HG03175 (cell line): ENCODE results near the gene HERC2.
"Not testable (repeated sequence)": the region's sequence is repeated elsewhere in the genome, so short reads cannot be mapped to it uniquely, and the experiment has no call there.

Experiments used
- ATAC-seq: cut with Tn5 transposase; IDR thresholded peaks from one replicate; pipeline ENCODE4 v1.9.1; 2021; ENCODE audit warnings: mild to moderate bottlenecking, moderate library complexity; ENCODE audit not compliant: unreplicated experiment

Gene HERC2, protein sequence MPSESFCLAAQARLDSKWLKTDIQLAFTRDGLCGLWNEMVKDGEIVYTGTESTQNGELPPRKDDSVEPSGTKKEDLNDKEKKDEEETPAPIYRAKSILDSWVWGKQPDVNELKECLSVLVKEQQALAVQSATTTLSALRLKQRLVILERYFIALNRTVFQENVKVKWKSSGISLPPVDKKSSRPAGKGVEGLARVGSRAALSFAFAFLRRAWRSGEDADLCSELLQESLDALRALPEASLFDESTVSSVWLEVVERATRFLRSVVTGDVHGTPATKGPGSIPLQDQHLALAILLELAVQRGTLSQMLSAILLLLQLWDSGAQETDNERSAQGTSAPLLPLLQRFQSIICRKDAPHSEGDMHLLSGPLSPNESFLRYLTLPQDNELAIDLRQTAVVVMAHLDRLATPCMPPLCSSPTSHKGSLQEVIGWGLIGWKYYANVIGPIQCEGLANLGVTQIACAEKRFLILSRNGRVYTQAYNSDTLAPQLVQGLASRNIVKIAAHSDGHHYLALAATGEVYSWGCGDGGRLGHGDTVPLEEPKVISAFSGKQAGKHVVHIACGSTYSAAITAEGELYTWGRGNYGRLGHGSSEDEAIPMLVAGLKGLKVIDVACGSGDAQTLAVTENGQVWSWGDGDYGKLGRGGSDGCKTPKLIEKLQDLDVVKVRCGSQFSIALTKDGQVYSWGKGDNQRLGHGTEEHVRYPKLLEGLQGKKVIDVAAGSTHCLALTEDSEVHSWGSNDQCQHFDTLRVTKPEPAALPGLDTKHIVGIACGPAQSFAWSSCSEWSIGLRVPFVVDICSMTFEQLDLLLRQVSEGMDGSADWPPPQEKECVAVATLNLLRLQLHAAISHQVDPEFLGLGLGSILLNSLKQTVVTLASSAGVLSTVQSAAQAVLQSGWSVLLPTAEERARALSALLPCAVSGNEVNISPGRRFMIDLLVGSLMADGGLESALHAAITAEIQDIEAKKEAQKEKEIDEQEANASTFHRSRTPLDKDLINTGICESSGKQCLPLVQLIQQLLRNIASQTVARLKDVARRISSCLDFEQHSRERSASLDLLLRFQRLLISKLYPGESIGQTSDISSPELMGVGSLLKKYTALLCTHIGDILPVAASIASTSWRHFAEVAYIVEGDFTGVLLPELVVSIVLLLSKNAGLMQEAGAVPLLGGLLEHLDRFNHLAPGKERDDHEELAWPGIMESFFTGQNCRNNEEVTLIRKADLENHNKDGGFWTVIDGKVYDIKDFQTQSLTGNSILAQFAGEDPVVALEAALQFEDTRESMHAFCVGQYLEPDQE (N-terminal part only)

DNA sequence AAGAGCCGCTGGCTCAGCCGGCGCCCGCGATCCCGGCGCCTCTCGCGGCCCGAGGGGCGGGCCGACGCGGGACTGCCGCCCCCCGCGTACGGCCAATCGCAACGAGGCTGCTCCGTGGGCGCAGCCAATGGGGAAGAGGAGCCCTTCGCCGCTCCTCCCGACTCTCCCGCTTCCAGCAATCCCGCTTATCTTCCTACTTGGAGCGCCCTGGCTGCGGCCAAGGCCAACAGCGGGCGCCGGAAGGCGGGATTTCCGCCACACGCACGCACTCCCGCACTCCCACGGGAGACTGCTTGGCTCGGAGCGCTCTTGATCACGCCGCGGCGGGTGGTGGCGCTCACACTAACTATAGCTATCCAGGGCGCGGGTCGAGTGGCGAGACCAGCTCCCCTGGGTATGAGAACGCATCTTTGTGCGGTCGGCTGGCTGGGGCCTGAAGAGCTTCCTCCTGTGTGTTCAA lies at the start of gene HERC2:
Gene HERC2 (minus strand): TSS at position 51 of the 460 bp plus-strand sequence. CDS start 746 bp downstream, outside the sequence.
- ATAC-seq: not testable (repeated sequence)

DNA sequence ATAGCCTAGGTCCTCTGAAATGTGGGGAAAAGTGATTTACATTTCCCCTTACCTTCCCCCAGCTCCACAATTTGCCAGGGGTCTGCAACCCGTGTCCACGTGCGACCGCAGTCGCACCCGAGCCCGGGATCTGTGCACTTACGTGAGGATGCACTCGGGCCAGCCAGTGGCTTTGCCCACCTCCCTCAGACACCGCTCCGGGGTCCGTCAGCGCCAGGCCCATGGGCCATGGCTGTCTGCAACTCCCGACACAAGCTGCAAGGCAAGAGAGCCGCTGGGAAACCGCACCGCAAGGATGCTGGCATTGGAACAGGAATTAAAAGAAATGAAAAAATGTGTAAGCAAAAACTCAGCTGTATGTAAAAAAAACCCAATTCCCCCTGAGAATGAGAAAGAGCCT lies 43.5 kb upstream of the HERC2 start:
- ATAC-seq: not testable (repeated sequence)

DNA sequence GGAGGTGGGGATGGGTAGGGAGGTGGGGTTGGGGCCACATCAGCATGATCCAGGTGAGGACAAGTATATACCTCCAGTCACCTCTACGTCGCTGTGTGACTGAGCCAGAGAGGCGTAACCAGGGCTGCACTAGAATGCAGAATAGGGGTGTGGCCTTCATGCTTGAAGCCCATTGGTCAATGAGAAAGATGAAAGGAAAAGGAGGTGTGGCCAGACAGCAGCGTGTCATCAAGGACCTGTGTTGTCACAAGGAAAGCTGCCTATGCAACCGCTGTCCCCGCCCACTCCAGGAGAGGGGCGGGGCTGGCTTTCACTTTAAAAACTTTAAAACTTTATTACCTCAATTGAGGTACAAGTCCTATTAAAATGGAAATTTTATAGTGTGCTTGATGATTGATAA lies 36.0 kb upstream of the HERC2 start, which contains the start of gene GOLGA6L24:
Gene GOLGA6L24 (minus strand): TSS at position 101 of the 400 bp plus-strand sequence. CDS start 61 bp downstream, at position 40.
- not testable (repeated sequence) for ATAC-seq

DNA sequence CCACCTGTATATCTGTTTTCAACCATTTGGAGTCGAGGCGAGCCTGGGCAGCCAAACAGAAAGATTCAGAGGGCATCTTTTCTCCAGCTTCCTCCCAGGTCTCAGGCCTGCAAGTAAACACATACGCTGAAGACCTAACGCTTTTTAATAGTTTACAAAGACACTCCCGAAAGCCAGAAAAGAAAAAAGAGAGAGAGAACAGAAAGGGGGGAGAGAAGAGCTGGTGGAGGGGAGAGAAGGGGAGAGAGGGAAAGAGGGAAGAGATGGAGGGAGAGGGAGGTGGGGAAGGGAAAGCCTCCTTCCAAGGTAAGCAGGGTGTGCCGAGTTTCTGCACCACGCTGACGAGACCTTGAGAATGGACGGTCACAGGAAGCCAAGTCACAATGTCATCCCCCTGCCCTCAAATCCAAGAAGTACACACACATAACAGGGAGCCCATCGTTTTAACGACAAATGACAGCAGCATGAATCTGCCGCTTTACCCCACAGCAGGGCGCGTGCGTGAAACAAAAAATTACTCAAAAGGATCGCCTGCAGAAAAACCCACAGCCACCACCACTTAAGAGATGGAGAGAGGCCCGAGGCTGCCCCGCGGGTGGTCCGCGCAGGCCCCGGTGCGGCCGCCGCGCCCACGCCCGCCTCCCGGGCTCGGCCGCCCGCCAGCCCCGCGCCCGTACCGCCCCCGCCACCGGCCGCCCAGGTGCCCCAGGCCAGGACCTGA lies 461 bp downstream of the HERC2 start:
- not testable (repeated sequence) for ATAC-seq

DNA sequence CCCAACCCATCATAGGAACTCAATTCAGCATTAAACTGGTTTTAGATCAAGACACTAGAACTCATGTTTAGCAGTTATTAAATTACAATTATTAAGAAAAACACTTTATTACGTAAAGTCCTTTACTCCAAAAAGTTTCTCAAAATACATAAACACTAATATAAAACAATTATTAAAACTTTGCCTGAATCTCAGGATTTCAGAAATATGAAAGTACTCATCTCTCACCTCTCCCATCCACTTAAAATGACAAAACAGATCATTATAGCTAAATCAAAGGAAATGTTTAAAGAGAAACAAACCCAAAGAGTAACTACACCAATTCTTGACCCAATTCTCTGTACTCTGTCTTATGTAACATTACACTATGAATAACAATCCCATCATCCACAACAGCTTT lies 2.3 kb downstream of the HERC2 start:
- ATAC-seq: not testable (repeated sequence)

DNA sequence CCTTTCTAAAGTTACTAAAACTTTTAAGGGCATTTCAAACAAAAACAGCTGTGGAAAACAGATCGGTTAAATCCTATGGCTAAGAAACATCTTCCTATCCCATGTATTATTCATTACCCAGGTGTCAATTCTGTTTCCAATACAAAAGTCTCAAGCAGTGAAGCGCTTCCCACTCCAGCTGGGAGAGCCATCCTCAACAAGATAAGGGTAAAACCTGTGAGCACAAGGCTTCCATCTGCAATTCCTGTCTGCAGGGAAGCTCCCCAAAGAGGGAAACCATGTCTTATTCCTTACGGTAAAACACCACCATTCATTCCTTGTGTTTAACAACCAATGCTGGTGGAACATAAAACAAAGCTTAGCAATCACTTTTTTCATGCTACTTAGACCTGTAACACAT lies 3.2 kb downstream of the HERC2 start:
- not testable (repeated sequence) for ATAC-seq

DNA sequence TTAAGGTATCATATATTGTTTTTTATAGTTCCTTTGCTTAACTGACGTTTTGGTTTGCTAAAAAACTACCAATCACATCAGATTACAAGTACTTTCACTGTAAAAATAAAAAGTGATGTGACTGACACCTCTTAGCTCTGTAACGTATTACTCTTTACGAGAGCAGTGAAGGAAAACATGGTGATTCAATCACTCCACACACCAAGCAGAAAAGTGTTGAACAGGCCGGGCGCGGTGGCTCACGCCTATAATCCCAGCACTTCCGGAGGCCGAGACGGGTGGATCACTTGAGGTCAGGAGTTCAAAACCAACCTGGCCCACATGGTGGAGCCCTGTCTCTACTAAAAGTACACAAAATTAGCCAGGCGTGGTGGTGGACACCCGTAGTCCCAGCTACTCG lies 3.9 kb downstream of the HERC2 start:
- not testable (repeated sequence) for ATAC-seq

DNA sequence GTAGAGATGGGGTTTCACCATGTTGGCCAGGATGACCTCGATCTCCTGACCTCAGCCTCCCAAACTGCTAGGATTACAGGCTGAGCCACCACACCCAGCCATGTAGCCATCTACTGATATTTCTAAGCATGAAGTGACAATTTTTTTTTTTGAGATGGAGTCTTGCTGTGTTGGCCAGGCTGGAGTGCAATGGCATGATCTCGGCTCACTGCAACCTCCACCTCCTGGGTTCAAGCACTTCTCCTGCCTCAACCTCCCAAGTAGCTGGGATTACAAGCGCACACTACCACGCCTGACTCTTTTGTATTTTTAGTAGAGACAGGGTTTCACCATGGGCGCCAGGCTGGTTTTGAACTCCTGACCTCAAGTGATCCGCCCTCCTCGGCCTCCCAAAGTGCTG lies 5.0 kb downstream of the HERC2 start:
- not testable (repeated sequence) for ATAC-seq

DNA sequence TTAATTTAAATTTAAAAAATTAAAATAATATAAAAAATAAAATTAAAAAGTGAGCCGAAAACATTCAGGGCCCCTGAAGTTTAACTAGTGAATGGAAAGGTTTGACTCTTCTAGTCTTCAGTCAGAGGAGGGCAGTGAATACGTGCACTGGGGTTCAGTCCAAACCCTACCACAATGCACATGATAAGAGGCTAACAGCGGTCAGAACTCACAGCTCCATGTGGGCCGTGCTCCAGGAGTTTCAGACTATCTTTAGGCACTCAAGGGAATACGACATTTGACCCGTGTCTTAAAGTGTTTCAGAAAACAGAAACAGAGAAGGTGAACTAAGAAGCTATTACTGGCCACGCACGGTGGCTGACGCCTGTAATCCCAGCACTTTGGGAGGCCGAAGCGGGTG lies 11.5 kb downstream of the HERC2 start:
- ATAC-seq: not testable (repeated sequence)

DNA sequence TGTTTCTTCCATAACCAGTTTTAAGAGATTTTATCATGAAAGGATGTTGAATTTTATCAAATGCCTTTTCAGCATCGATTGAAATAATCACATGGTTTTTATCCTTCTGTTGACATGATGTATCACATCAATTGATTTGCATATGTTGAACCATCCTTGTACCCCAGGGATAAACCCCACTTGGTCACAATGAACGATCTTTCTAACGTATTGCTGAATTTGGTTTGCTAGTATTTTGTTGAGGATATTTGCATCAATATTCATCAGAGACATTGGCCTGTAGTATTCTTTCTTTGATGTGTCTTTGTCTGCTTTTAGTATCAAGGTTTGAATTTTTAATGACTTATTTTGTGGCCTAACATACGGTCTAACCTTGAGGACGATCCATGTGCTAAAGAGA lies 13.3 kb downstream of the HERC2 start:
- ATAC-seq: not testable (repeated sequence)

DNA sequence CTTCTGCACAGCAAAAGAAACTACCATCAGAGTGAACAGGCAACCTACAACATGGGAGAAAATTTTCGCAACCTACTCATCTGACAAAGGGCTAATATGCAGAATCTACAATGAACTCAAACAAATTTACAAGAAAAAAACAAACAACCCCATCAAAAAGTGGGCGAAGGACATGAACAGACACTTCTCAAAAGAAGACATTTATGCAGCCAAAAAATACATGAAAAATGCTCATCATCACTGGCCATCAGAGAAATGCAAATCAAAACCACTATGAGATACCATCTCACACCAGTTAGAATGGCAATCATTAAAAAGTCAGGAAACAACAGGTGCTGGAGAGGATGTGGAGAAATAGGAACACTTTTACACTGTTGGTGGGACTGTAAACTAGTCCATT lies 16.3 kb downstream of the HERC2 start:
- ATAC-seq: not testable (repeated sequence)

DNA sequence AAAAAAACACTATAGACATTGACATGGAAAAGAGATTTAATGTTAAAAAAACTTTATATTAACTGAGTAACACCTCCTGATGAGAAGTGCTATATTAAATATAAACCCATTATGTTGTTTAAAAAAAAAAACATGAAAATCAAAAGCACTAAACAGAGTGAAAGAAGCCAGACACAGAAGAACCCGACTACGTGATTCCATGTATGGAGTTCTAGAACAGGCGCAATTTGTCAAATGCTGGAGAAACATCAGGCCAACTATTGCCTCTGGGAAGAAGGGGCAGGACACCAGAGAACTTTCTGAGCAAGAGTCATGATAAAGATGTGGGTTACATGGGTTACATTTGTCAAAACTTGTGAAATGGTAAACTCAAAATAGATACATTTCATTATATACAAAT lies 24.5 kb downstream of the HERC2 start:
- not testable (repeated sequence) for ATAC-seq

DNA sequence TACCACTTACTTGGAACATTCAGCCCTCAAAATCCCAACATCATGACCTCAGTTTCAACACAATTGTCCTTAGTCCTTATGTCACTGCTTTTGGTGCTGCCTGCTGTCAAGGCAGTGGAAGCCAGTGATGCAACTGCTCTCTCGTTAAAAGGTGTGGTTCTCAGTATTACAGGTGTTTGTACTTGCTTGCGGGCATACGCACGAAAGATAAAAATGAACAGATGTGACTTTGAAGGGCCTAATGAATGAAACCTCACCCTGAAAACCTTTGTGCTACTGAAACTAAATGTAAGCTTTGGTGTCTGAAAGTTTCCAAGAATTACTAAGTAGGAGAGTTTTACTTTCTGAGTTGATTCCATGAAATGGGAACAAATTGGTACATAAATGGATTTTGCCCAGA lies 25.2 kb downstream of the HERC2 start:
- not testable (repeated sequence) for ATAC-seq

DNA sequence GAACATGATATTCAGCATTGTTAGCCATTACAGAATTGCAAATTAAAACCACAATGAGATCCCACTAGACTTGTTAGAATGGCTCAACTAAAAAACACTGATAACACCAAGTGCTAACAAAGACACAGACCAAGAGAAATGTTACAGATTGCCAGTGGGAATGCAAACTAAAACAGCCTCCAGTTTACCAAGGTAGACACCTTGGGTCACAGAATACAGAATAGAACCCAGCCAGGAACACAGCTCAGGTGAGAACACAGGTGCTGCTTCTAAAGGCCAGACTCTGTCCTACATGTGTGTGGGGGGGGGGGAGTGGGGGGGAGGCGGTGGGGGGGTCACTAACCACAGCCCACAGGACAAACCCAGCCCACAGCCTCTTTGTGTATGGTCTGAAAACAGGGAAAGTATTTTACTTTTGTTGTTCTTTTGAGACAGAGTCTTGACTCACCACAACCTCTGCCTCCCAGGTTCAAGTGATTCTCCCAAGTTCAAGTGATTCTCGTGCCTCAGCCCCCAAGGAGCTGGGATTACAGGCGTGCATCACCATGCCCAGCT lies 26.9 kb downstream of the HERC2 start:
- not testable (repeated sequence) for ATAC-seq

DNA sequence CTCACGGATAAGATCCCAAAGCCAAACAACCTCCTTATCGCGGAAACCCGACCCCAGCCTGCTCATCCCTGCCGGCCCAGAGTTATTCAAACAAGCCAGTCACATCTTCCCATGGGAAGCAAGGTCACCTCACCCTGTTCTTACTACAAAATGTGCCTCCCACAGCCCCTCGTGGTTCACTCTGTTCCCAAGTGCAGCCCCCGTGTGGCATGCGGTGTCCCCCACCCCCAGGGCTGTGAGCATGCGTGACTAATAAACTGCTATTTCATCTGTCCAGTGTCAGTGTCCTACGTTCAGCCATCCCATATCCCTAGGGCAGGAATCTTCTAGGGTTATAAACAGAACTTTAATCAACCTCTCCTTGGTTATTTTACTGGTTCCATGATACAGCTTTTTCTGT lies 27.4 kb downstream of the HERC2 start:
- not testable (repeated sequence) for ATAC-seq

DNA sequence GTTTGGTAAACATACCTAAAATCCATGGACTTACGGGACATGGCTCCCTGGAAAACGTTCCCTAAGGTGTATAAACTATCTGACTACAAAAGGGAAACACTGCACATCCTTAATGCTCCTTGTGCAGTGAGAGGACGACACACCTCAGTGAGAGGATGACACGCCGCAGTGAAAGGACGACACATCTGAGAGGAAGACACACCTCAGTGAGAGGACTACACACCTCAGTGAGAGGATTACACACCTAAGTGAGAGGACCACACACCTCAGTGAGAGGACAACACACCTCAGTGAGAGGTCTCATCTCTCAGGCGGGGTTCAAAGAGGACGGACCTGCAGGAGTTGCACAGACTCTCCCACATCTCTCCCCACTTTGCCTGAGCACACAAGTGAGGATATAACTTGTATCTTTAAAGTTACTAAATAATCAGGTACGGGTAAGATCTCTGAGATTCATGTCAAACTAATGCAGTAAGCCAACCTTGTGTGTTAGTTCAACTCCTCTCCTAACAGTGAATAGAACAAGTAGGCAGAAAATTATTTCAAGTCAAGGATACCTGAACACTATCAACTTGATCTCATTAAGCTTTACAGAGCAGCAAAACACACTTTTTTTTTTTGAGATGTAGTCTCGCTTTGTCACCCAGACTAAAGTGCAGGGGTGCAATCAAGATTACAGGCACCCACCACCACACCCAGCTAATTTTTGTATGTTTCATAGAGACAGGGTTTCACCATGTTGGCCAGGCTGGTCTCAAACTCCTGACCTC lies 32.1 kb downstream of the HERC2 start:
- no peak for ATAC-seq

DNA sequence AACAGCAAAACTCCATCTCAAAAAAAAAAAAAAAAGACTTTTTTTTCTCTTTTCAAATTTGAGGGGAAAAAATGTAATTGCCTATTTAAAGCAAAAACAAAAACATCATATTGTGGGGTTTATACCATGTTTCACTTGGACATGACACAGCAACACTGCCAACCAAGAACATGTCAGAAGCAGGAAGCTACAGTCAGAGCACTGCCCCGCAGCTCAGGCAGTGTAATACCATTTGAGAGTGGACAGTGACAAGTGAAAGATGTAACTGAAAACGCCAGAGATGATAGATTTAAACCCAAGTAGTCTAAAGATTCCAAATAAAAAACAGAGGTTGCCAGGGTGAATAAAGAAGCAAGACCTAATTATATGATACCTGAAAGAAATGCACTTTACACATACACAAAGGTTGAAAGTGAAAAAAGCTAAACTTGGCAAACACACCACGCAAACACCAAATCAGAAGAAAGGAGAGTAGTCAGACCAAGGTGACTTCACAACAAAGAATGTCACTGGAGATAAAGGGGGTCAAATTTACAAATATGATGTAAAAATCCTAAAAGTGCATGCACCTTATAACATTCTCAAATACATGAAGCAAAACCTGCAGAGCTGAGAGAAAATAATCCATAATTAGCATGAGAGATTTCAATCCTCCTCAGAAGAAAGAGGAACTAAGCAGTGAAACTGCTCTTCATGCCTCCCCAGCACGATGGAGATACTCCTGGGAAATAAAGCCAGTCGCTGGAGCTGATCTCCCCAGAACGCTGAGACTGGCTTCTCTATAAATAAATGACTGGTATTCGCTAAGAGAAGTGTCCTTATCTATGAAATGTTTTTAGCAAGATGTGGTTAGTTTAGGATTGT lies 32.9 kb downstream of the HERC2 start:
- peak; percentile 71 for ATAC-seq

DNA sequence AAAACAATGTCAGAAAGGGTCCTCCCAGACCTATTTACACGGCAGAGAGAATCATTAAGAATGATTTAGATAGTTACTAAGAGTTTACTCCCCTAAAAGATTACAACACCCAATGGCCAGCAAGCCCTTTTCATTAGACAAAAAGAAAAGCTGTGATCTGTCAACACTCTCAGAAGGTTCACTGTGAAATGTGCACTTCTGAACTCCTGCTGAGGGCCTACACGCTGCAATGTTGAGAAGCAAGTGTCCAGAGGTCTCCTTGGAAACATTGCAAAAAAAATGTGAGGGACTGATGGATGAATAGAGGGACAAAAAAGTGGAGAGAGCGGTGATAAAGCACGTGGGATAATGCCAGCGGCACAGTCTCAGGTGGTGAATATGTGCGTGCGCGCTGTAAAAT lies 35.3 kb downstream of the HERC2 start:
- ATAC-seq: not testable (repeated sequence)
